Uterus (tissue), 4 donors: ENCODE data around the gene CAB39L. TPM values are rescaled to one million over a fixed set of nuclear protein-coding genes. Genes with fewer than 3 reads are reported as not detected.

Source experiments
- DNase-seq, 2 donors: peaks; one replicate each; pipeline ENCODE4 v3.0.0-alpha.2; 2019 to 2020
- H3K27ac ChIP-seq, 2 donors: fragments of 200-600 bp; sonication (generic); 1 replicate in 1 of 2; 2 replicates in 1 of 2; pipeline ENCODE4 v1.5.1; 2016 to 2018
- H3K27me3 ChIP-seq, 2 donors: fragments of 200-600 bp; sonication (generic); one replicate each; pipeline ENCODE4 v1.5.1; 2018 to 2019; ENCODE audit warnings: control low read depth in 1 of 2
- H3K36me3 ChIP-seq, 2 donors: fragments of 200-600 bp; sonication (generic); one replicate each; pipeline ENCODE4 v1.5.1; 2019; ENCODE audit warnings: control low read depth in 1 of 2
- H3K4me1 ChIP-seq, 2 donors: fragments of 200-600 bp; sonication (generic); one replicate each; pipeline ENCODE4 v1.5.1; 2018 to 2019; ENCODE audit warnings: control low read depth in 1 of 2
- H3K4me3 ChIP-seq, 2 donors: fragments of 200-600 bp; sonication (generic); 1 replicate in 1 of 2; 2 replicates in 1 of 2; pipeline ENCODE4 v1.5.1; 2018 to 2019; ENCODE audit warnings: mild to moderate bottlenecking in 1 of 2
- H3K9me3 ChIP-seq, 2 donors: fragments of 200-600 bp; sonication (generic); one replicate each; pipeline ENCODE4 v1.5.1; 2019; ENCODE audit warnings: control low read depth in 1 of 2
- CTCF ChIP-seq, 4 experiments: fragments of 200-600 bp in 2 of 4; fragments of 450-650 bp in 2 of 4; sonication (generic) in 2 of 4; IDR thresholded peaks; one replicate each; pipeline ENCODE4 v1.5.1; 2016 to 2019; ENCODE audit warnings: antibody characterized with exemption in 4 of 4, mild to moderate bottlenecking in 2 of 4, moderate library complexity in 1 of 4
- POLR2A ChIP-seq, 2 donors: fragments of 450-650 bp; IDR thresholded peaks; one replicate each; pipeline ENCODE4 v1.6.1; 2016; ENCODE audit warnings: antibody characterized with exemption in 2 of 2, mild to moderate bottlenecking in 1 of 2, moderate library complexity in 1 of 2
- intact Hi-C: fragments of 100-400 bp; cut with DNase I; formaldehyde crosslinking; loops from one replicate; pipeline ENCODE4 v1.15.1; 2023; ENCODE audit warnings: low total_unique reads
- total RNA-seq, 4 donors: library from RNA; depleted of rRNA in 3 of 4; stranded (reverse); fragments of >200 nt in 3 of 4; gene quantifications; one replicate each; pipeline versions ENCODE4 v1.1.0 to v1.2.4, GENCODE V29; 2014 to 2023
- donor health status: DM: yes; HTN: yes; CAD: no.

Gene CAB39L
- total RNA-seq, 4 donors from 2014 or later = 12.0 to 24.7 (median 18.5) TPM

- Histone ChIP-seq H3K9me3 (no peaks in the 10 kb centered on the region), H3K4me1 (no peaks in the 10 kb centered on the region), H3K4me3 (no peak overlapping the region), H3K27ac (no peak overlapping the region), H3K36me3 (no peaks in the 10 kb centered on the region), H3K27me3 (no peaks in the 10 kb centered on the region)
- no peak for TF ChIP-seq CTCF (IDR thresholded peaks at IDR 0.05)
- no peak for TF ChIP-seq POLR2A (IDR thresholded peaks at IDR 0.05)
- no peak for DNase-seq
- intact Hi-C loops = no loop called here
Observed at GRCh38 chr13:49292742-49293486, 150.9 kb downstream of the CAB39L start.

DNA sequence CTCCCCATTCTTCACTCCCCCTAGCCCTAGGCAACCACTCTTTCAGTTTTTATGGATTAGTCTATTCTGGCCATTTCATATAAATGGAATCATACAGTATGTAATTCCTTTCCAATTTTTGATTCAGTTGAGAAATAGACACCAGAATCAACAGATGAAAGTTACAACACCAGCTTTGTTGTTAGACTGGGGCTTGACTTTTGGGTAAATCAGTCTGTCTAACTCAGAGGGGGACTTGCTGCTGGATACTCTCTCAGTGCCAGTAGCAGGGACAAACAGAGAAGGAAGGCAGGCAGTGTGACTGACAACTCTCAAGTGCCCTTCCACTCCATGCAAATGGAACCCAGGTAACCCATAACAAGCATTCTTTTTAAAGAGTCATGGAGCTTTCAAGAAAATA is 155.4 kb downstream of the CAB39L start:
- Histone ChIP-seq H3K27me3 (no peaks in the 10 kb centered on the region), H3K27ac (no peak overlapping the region), H3K4me1 (no peaks in the 10 kb centered on the region), H3K4me3 (no peak overlapping the region), H3K9me3 (no peaks in the 10 kb centered on the region), H3K36me3 (no peaks in the 10 kb centered on the region)
- no peak for TF ChIP-seq POLR2A (IDR thresholded peaks at IDR 0.05)
- no peak for TF ChIP-seq CTCF (IDR thresholded peaks at IDR 0.05)
- DNase-seq = no peak
- intact Hi-C loops = no loop called here

DNA sequence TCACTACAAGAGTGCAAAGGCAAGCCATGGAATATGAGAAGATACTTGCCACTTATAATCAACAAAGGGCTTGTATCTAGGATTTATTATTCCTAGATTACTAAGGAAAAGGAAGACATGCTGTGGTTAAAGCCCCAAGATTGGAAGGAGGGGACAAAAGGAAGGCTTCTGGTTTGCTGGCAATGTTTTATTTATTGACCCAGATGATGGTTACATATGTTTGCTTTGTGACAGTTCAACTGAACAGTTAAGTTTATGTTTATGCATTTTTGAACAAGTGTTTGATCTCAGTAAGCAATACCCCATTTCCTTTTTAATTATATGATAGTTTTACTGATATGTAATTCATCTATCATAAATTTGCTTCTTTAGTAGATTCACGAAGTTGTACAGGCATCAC is 155.9 kb downstream of the CAB39L start:
- intact Hi-C loops = no loop called here
- no peak overlapping the region for H3K27ac ChIP-seq
- no peaks in the 10 kb centered on the region for H3K36me3 ChIP-seq
- DNase-seq = no peak
- no peaks in the 10 kb centered on the region for H3K27me3 ChIP-seq
- no peaks in the 10 kb centered on the region for H3K4me1 ChIP-seq
- H3K9me3 ChIP-seq = no peaks in the 10 kb centered on the region
- TF ChIP-seq POLR2A (IDR thresholded peaks at IDR 0.05) (no peak), CTCF (IDR thresholded peaks at IDR 0.05) (no peak)
- H3K4me3 ChIP-seq = no peak overlapping the region

DNA sequence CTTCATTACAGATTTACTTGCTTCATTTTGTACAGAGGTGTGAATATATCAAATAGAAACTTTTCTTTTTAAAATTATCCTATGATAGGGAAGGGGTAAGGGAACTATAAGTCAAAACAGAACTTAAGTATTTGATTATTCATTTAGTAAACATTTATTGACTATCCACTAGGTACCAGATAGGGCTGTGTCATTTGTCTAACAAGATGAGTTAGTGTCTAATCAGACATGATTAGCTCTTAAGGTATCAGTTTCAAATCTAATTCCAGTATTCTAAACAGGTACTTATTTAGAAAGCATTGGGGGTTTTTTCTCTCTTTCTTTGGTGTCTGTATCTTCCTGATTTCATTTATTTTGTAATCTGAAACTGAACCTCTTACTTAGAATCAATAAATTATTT is 164.0 kb downstream of the CAB39L start:
- H3K4me3 ChIP-seq = no peak overlapping the region
- DNase-seq = no peak
- H3K4me1 ChIP-seq = no peaks in the 10 kb centered on the region
- H3K36me3 ChIP-seq = no peaks in the 10 kb centered on the region
- H3K27ac ChIP-seq = no peak overlapping the region
- H3K9me3 ChIP-seq = no peaks in the 10 kb centered on the region
- TF ChIP-seq POLR2A (IDR thresholded peaks at IDR 0.05) (no peak), CTCF (IDR thresholded peaks at IDR 0.05) (no peak)
- H3K27me3 ChIP-seq = no peaks in the 10 kb centered on the region
- intact Hi-C loops = no loop called here

- Histone ChIP-seq H3K4me3 (no peak overlapping the region), H3K9me3 (no peaks in the 10 kb centered on the region), H3K27ac (no peak overlapping the region), H3K4me1 (no peaks in the 10 kb centered on the region), H3K27me3 (no peaks in the 10 kb centered on the region), H3K36me3 (no peaks in the 10 kb centered on the region)
- no peak for TF ChIP-seq POLR2A (IDR thresholded peaks at IDR 0.05)
- no peak for TF ChIP-seq CTCF (IDR thresholded peaks at IDR 0.05)
- intact Hi-C loops = no loop called here
- no peak for DNase-seq
Observed at GRCh38 chr13:49279112-49279511, 164.8 kb downstream of the CAB39L start.
